ENCODE data around the gene PUS1. TPM values are rescaled to one million over a fixed set of nuclear protein-coding genes. Genes with fewer than 3 reads are reported as not detected.
"Not testable (repeated sequence)": the region's sequence is repeated elsewhere in the genome, so short reads cannot be mapped to it uniquely, and the experiment has no call there.

PUS1 gene
- total RNA-seq, 2 experiments from 2014 or later: 110 to 112 TPM

- ChIA-PET POLR2A (interaction anchor here (0.6 to 1.3 kb wide), 3 partner anchors 20 to 56 kb away, joined by 3 to 10 read pairs (median 9); partner anchors contain the start of gene PUS1), CTCF (interaction anchor here (1.3 kb wide), 1 partner anchor 215 kb away, joined by 3 read pairs; no protein-coding TSS in a partner anchor)
Measured at GRCh38 chr12:131949431-131950181, 20.5 kb downstream of the PUS1 start, which contains the start of gene EP400. EP400 (plus strand) TSS chr12:131949942; CDS start chr12:131960620, 10,678 bp downstream.

- ChIA-PET POLR2A (interaction anchor here (0.6 to 1.3 kb wide), 3 partner anchors 20 to 57 kb away, joined by 3 to 10 read pairs (median 9); partner anchors contain the start of gene PUS1), CTCF (interaction anchor here (1.3 kb wide), 1 partner anchor 216 kb away, joined by 3 read pairs; no protein-coding TSS in a partner anchor)
Measured at GRCh38 chr12:131950182-131950913, 21.3 kb downstream of the PUS1 start.

GRCh38 chr12:131953810-131954209 lies 24.7 kb downstream of the PUS1 start:
- CTCF ChIA-PET, POLR2A ChIA-PET: not testable (repeated sequence)

- POLR2A ChIA-PET, CTCF ChIA-PET: not testable (repeated sequence)
Measured at GRCh38 chr12:131954460-131954859, 25.4 kb downstream of the PUS1 start.

- POLR2A ChIA-PET: no interaction called here
- CTCF ChIA-PET: no interaction called here
Measured at GRCh38 chr12:131959116-131959515, 30.0 kb downstream of the PUS1 start.

GRCh38 chr12:131959641-131960589 lies 30.8 kb downstream of the PUS1 start:
- POLR2A ChIA-PET: no interaction called here
- CTCF ChIA-PET: no interaction called here

GRCh38 chr12:131960590-131961325 lies 31.7 kb downstream of the PUS1 start:
- CTCF ChIA-PET, POLR2A ChIA-PET: not testable (repeated sequence)

GRCh38 chr12:131961328-131961727 lies 32.3 kb downstream of the PUS1 start:
- CTCF ChIA-PET, POLR2A ChIA-PET: not testable (repeated sequence)

GRCh38 chr12:131962069-131962468 lies 33.0 kb downstream of the PUS1 start:
- POLR2A ChIA-PET: no interaction called here

GRCh38 chr12:131963381-131963780 lies 34.3 kb downstream of the PUS1 start:
- CTCF ChIA-PET: no interaction called here
- POLR2A ChIA-PET: no interaction called here

More at GRCh38 chr12:131962069-131962468, 33.0 kb downstream of the PUS1 start:
- CTCF ChIA-PET: no interaction called here

GRCh38 chr12:131965073-131965472 lies 36.0 kb downstream of the PUS1 start:
- ChIA-PET POLR2A (no interaction called here), CTCF (no interaction called here)

- POLR2A ChIA-PET: no interaction called here
- CTCF ChIA-PET: no interaction called here
Measured at GRCh38 chr12:131971226-131971625, 42.1 kb downstream of the PUS1 start.

GRCh38 chr12:131975228-131975627 lies 46.2 kb downstream of the PUS1 start:
- ChIA-PET POLR2A (no interaction called here), CTCF (interaction anchor here (0.6 kb wide), 1 partner anchor 51 kb away, joined by 3 read pairs; no protein-coding TSS in a partner anchor)

- ChIA-PET CTCF (no interaction called here), POLR2A (no interaction called here)
Measured at GRCh38 chr12:131979606-131980005, 50.5 kb downstream of the PUS1 start.

- POLR2A ChIA-PET: no interaction called here
- CTCF ChIA-PET: no interaction called here
Measured at GRCh38 chr12:131980263-131980662, 51.2 kb downstream of the PUS1 start.

GRCh38 chr12:131981388-131981787 lies 52.3 kb downstream of the PUS1 start:
- POLR2A ChIA-PET: no interaction called here
- CTCF ChIA-PET: no interaction called here

- ChIA-PET CTCF (no interaction called here), POLR2A (no interaction called here)
Measured at GRCh38 chr12:131982041-131982440, 53.0 kb downstream of the PUS1 start.

GRCh38 chr12:131983026-131983425 lies 54.0 kb downstream of the PUS1 start:
- ChIA-PET POLR2A (no interaction called here), CTCF (no interaction called here)

GRCh38 chr12:131983554-131983953 lies 54.5 kb downstream of the PUS1 start:
- CTCF ChIA-PET: no interaction called here

More at GRCh38 chr12:131983554-131983953, 54.5 kb downstream of the PUS1 start:
- POLR2A ChIA-PET: no interaction called here

Data from activated CD8-positive, alpha-beta memory T cell treated with anti-CD3 and anti-CD28 coated beads for 36 hours (primary cell).